HEK293 (cell line): ENCODE results near the gene CD74.
A peak's percentile ranks its signal among the peaks of the same experiment; 100 is the strongest.

ENCODE experiments used
- EGR2 ChIP-seq: fragments of 450-650 bp; formaldehyde crosslinking; IDR thresholded peaks from 2 replicates; pipeline ENCODE4 v1.5.1; 2016; ENCODE audit warnings: low read depth, missing biosample characterization, missing genetic modification characterization
- IKZF3 ChIP-seq: fragments of 450-650 bp; IDR thresholded peaks from 2 replicates; pipeline ENCODE4 v1.5.0; 2018; ENCODE audit warnings: missing biosample characterization, mild to moderate bottlenecking, missing genetic modification characterization, moderate library complexity
- KLF1 ChIP-seq: fragments of 450-650 bp; formaldehyde crosslinking; IDR thresholded peaks from 2 replicates; pipeline ENCODE4 v1.5.1; 2016; ENCODE audit warnings: missing biosample characterization, missing genetic modification characterization
- MEIS1 ChIP-seq: sonication (generic); formaldehyde crosslinking; IDR thresholded peaks from 2 replicates; pipeline ENCODE4 v1.8.1; 2022; ENCODE audit warnings: missing genetic modification reagents, mild to moderate bottlenecking, borderline replicate concordance
- SALL2 ChIP-seq: fragments of 450-650 bp; formaldehyde crosslinking; IDR thresholded peaks from 2 replicates; pipeline ENCODE4 v1.5.0; 2017; ENCODE audit warnings: missing biosample characterization, mild to moderate bottlenecking, missing genetic modification characterization, borderline replicate concordance
- SCRT2 ChIP-seq: fragments of 450-650 bp; formaldehyde crosslinking; IDR thresholded peaks from 2 replicates; pipeline ENCODE4 v1.5.1; 2016; ENCODE audit warnings: missing biosample characterization, missing genetic modification characterization
- ZBTB26 ChIP-seq: fragments of 450-650 bp; formaldehyde crosslinking; optimal IDR thresholded peaks from 2 replicates; pipeline ENCODE3; 2016; ENCODE audit warnings: missing biosample characterization, mild to moderate bottlenecking, missing genetic modification characterization
- ZFHX2 ChIP-seq: fragments of 450-650 bp; formaldehyde crosslinking; conservative IDR thresholded peaks from 2 replicates; pipeline ENCODE4 v1.5.1; 2016; ENCODE audit warnings: missing biosample characterization, missing genetic modification characterization
- ZIC2 ChIP-seq: fragments of 450-650 bp; formaldehyde crosslinking; IDR thresholded peaks from 2 replicates; pipeline ENCODE4 v1.5.1; 2016; ENCODE audit warnings: missing biosample characterization, missing genetic modification characterization
- ZNF132 ChIP-seq: fragments of 450-650 bp; formaldehyde crosslinking; IDR thresholded peaks from 2 replicates; pipeline ENCODE4 v1.5.1; 2017; ENCODE audit warnings: missing biosample characterization, missing genetic modification characterization, borderline replicate concordance
- ZNF148 ChIP-seq: fragments of 450-650 bp; formaldehyde crosslinking; IDR thresholded peaks from 2 replicates; pipeline ENCODE4 v1.5.0; 2017; ENCODE audit warnings: missing biosample characterization, missing genetic modification characterization, borderline replicate concordance
- ZNF19 ChIP-seq: fragments of 450-650 bp; formaldehyde crosslinking; IDR thresholded peaks from 2 replicates; pipeline ENCODE4; 2016; ENCODE audit warnings: missing biosample characterization, missing genetic modification characterization, low read depth
- ZNF292 ChIP-seq: fragments of 450-650 bp; formaldehyde crosslinking; IDR thresholded peaks from 2 replicates; pipeline ENCODE4 v1.5.1; 2016; ENCODE audit warnings: low read depth, missing biosample characterization, missing genetic modification characterization, borderline replicate concordance
- ZNF473 ChIP-seq: fragments of 450-650 bp; formaldehyde crosslinking; IDR thresholded peaks from 2 replicates; pipeline ENCODE4 v1.5.1; 2017; ENCODE audit warnings: missing biosample characterization, missing genetic modification characterization
- ZNF514 ChIP-seq: fragments of 450-650 bp; formaldehyde crosslinking; IDR thresholded peaks from 2 replicates; pipeline ENCODE4 v1.5.1; 2016; ENCODE audit warnings: missing biosample characterization, missing genetic modification characterization
- ZNF530 ChIP-seq: fragments of 450-650 bp; formaldehyde crosslinking; IDR thresholded peaks from 2 replicates; pipeline ENCODE4 v1.5.1; 2016; ENCODE audit warnings: low read depth, missing biosample characterization, missing genetic modification characterization
- ZNF561 ChIP-seq: fragments of 450-650 bp; IDR thresholded peaks from 2 replicates; pipeline ENCODE4 v1.5.1; 2018; ENCODE audit warnings: missing biosample characterization, missing genetic modification characterization, borderline replicate concordance
- ZNF585B ChIP-seq: fragments of 450-650 bp; formaldehyde crosslinking; IDR thresholded peaks from 2 replicates; pipeline ENCODE4 v1.5.1; 2016; ENCODE audit warnings: missing biosample characterization, missing genetic modification characterization
- ZNF660 ChIP-seq: fragments of 450-650 bp; IDR thresholded peaks from 2 replicates; pipeline ENCODE4 v1.5.1; 2018; ENCODE audit warnings: missing biosample characterization, mild to moderate bottlenecking, missing genetic modification characterization
- ZNF692 ChIP-seq: fragments of 450-650 bp; formaldehyde crosslinking; IDR thresholded peaks from 2 replicates; pipeline ENCODE4 v1.5.1; 2016; ENCODE audit warnings: missing biosample characterization, missing genetic modification characterization
- ZNF768 ChIP-seq: fragments of 450-650 bp; formaldehyde crosslinking; IDR thresholded peaks from 2 replicates; pipeline ENCODE4 v1.5.1; 2018; ENCODE audit warnings: missing biosample characterization, mild to moderate bottlenecking, missing genetic modification characterization
- ZSCAN23 ChIP-seq: fragments of 450-650 bp; formaldehyde crosslinking; IDR thresholded peaks from 2 replicates; pipeline ENCODE4 v1.5.1; 2016; ENCODE audit warnings: missing biosample characterization, missing genetic modification characterization
- ZSCAN30 ChIP-seq: fragments of 450-650 bp; IDR thresholded peaks from 2 replicates; pipeline ENCODE4 v1.5.1; 2018; ENCODE audit warnings: missing biosample characterization, mild to moderate bottlenecking, missing genetic modification characterization, moderate library complexity
- ZXDB ChIP-seq: fragments of 450-650 bp; formaldehyde crosslinking; IDR thresholded peaks from 2 replicates; pipeline ENCODE4 v1.5.1; 2016; ENCODE audit warnings: missing biosample characterization, missing genetic modification characterization
- TF ChIP-seq, protein P1 (sequence below): fragments of 450-650 bp; formaldehyde crosslinking; IDR thresholded peaks from 2 replicates; pipeline ENCODE4 v1.5.1; 2016; ENCODE audit warnings: missing biosample characterization, missing genetic modification characterization, borderline replicate concordance
- TF ChIP-seq, protein P2 (sequence below): fragments of 450-650 bp; formaldehyde crosslinking; IDR thresholded peaks from 2 replicates; pipeline ENCODE4 v1.5.1; 2016; ENCODE audit warnings: missing biosample characterization, missing genetic modification characterization, borderline replicate concordance
- TF ChIP-seq, protein P3 (sequence below): sonication (generic); formaldehyde crosslinking; IDR thresholded peaks from 2 replicates; pipeline ENCODE4 v1.8.1; 2022; ENCODE audit warnings: mild to moderate bottlenecking, moderate library complexity, missing genetic modification reagents

CD74 gene

DNA sequence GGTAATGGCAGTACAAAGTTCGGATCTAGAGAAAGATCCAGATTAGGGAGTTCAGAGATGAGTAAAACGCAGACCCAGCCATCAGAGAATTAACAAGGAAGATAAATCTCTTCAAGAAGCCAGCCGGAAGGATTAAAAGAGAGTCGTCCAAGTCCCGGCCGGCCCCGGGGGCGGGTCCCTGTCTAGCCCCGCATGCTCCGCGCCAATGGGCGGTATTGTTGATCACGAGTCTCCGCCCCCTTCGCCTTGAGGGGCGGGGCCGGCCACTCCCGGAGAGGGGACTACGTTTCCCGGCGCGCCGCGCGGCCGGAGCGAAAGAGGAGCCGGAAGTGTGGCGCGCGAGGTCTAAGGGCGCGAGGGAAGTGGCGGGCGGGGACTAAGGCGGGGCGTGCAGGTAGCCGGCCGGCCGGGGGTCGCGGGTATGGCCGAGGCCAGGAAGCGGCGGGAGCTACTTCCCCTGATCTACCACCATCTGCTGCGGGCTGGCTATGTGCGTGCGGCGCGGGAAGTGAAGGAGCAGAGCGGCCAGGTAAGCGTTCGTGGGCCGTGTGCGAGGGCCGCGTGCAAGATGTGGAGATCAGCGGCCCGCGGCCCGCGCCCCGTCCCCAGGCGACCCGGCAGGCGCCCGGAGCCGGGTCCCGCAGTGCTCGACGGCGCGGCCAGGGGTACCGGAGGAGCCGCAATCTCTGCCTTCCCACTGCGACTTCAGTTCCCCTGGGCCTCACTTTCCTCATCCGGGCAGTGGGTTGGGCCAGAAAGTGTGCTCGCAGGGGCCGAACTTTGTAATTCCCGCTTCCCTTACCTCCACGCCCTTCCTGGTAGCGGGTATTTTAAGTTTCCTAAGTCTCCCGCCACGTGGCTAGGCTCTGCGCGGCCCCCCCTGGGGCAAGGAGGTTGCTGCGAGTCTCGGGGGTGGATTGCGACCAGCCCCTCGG, 55.1 kb downstream of the CD74 start, which contains the start of gene TCOF1 (continued):
- peak; percentile 23; the same call in 1 of the 2 replicates for TF ChIP-seq EGR2 (tag by site-specific recombination)
- TF ChIP-seq ZNF530 (tag by site-specific recombination), result no peak
- TF ChIP-seq ZNF292, result no peak
- TF ChIP-seq ZNF561 (tag by site-specific recombination), result peak; percentile 60; the same call in 1 of the 2 replicates
- TF ChIP-seq ZIC2 (tag by site-specific recombination), result peak; percentile 40; the same call in 1 of the 2 replicates
- no peak for TF ChIP-seq MEIS1 (CRISPR knock-in tag)
- no peak for TF ChIP-seq ZNF585B (tag by site-specific recombination)
- TF ChIP-seq ZFHX2 (tag by site-specific recombination), result peak; percentile 43
- TF ChIP-seq IKZF3 (tag by site-specific recombination), result peak; percentile 25; the same call in 1 of the 2 replicates
- TF ChIP-seq ZNF473 (tag by site-specific recombination), result no peak
- no peak; the same call in 1 of the 2 replicates for TF ChIP-seq ZNF660 (tag by site-specific recombination)
- peak; percentile 51; the same call in 1 of the 2 replicates for TF ChIP-seq ZNF692 (tag by site-specific recombination)
- no peak for TF ChIP-seq ZNF132
- TF ChIP-seq, protein P1, sequence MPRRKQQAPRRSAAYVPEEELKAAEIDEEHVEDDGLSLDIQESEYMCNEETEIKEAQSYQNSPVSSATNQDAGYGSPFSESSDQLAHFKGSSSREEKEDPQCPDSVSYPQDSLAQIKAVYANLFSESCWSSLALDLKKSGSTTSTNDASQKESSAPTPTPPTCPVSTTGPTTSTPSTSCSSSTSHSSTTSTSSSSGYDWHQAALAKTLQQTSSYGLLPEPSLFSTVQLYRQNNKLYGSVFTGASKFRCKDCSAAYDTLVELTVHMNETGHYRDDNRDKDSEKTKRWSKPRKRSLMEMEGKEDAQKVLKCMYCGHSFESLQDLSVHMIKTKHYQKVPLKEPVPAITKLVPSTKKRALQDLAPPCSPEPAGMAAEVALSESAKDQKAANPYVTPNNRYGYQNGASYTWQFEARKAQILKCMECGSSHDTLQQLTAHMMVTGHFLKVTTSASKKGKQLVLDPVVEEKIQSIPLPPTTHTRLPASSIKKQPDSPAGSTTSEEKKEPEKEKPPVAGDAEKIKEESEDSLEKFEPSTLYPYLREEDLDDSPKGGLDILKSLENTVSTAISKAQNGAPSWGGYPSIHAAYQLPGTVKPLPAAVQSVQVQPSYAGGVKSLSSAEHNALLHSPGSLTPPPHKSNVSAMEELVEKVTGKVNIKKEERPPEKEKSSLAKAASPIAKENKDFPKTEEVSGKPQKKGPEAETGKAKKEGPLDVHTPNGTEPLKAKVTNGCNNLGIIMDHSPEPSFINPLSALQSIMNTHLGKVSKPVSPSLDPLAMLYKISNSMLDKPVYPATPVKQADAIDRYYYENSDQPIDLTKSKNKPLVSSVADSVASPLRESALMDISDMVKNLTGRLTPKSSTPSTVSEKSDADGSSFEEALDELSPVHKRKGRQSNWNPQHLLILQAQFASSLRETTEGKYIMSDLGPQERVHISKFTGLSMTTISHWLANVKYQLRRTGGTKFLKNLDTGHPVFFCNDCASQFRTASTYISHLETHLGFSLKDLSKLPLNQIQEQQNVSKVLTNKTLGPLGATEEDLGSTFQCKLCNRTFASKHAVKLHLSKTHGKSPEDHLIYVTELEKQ (tag by site-specific recombination), result no peak
- TF ChIP-seq ZNF768 (tag by site-specific recombination), result no peak
- TF ChIP-seq ZNF514 (tag by site-specific recombination), result no peak
- TF ChIP-seq ZNF148, result no peak
- peak; percentile 97 for TF ChIP-seq ZBTB26 (tag by site-specific recombination)
- TF ChIP-seq KLF1, result peak; percentile 24; the same call in 1 of the 2 replicates
- TF ChIP-seq ZNF19 (tag by site-specific recombination), result no peak
- TF ChIP-seq ZXDB, result peak; percentile 65
- peak; percentile 74; the same call in 1 of the 2 replicates for TF ChIP-seq ZSCAN30 (tag by site-specific recombination)
- TF ChIP-seq, protein P2, sequence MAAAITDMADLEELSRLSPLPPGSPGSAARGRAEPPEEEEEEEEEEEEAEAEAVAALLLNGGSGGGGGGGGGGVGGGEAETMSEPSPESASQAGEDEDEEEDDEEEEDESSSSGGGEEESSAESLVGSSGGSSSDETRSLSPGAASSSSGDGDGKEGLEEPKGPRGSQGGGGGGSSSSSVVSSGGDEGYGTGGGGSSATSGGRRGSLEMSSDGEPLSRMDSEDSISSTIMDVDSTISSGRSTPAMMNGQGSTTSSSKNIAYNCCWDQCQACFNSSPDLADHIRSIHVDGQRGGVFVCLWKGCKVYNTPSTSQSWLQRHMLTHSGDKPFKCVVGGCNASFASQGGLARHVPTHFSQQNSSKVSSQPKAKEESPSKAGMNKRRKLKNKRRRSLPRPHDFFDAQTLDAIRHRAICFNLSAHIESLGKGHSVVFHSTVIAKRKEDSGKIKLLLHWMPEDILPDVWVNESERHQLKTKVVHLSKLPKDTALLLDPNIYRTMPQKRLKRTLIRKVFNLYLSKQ, result no peak
- no peak for TF ChIP-seq ZSCAN23 (tag by site-specific recombination)
- TF ChIP-seq SCRT2, result no peak
- no peak for TF ChIP-seq SALL2 (tag by site-specific recombination)
- TF ChIP-seq, protein P3, sequence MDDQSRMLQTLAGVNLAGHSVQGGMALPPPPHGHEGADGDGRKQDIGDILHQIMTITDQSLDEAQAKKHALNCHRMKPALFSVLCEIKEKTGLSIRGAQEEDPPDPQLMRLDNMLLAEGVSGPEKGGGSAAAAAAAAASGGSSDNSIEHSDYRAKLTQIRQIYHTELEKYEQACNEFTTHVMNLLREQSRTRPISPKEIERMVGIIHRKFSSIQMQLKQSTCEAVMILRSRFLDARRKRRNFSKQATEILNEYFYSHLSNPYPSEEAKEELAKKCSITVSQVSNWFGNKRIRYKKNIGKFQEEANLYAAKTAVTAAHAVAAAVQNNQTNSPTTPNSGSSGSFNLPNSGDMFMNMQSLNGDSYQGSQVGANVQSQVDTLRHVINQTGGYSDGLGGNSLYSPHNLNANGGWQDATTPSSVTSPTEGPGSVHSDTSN (CRISPR knock-in tag), result peak; percentile 28; the same call in 1 of the 2 replicates
